Common myeloid progenitor, CD34-positive (primary cell): ENCODE data around the gene SORD.
"Not testable (repeated sequence)": the region's sequence is repeated elsewhere in the genome, so short reads cannot be mapped to it uniquely, and the experiment has no call there.

Experiments used
- CTCF ChIA-PET: fragments of 350-600 bp; sonication (Branson Sonifier 250); formaldehyde crosslinking; loops from one replicate; lab custom pipeline; 2021; ENCODE audit warnings: antibody characterized with exemption; lab: Charles Lee
- POLR2A ChIA-PET: fragments of 350-600 bp; sonication (Branson Sonifier 250); formaldehyde crosslinking; loops from one replicate; lab custom pipeline; 2021; ENCODE audit warnings: antibody characterized with exemption; lab: Charles Lee
- DNase-seq, 3 donors: peaks; one replicate each; pipeline versions ENCODE4 v3.0.0 to v3.0.0-alpha.2; 2013
- H3K27ac ChIP-seq, 2 experiments: 1 replicate in 1 of 2; 2 replicates in 1 of 2; pipeline ENCODE4 v1.7.0; 2013; ENCODE audit warnings: inconsistent platforms in 2 of 2, low read length in 2 of 2, mild to moderate bottlenecking in 2 of 2, low read depth in 1 of 2, moderate library complexity in 1 of 2; ENCODE audit not compliant: severe bottlenecking in 2 of 2, insufficient read depth in 1 of 2, poor library complexity in 1 of 2
- H3K27me3 ChIP-seq, 5 experiments: replicated peaks in 2 of 5; 1 replicate in 3 of 5; 2 replicates in 2 of 5; pipeline versions ENCODE4 v1.6.1 to v1.7.0; 2013; ENCODE audit warnings: low read length in 4 of 5, mild to moderate bottlenecking in 2 of 5, moderate library complexity in 2 of 5, inconsistent platforms in 1 of 5; ENCODE audit not compliant: insufficient read depth in 5 of 5, control insufficient read depth in 4 of 5
- H3K36me3 ChIP-seq, 4 experiments: 1 replicate in 2 of 4; 2 replicates in 2 of 4; pipeline versions ENCODE4 v1.6.1 to v1.7.0; 2013; ENCODE audit warnings: low read length in 3 of 4, control low read depth in 1 of 4, mild to moderate bottlenecking in 1 of 4; ENCODE audit not compliant: control insufficient read depth in 4 of 4, insufficient read depth in 4 of 4
- H3K4me1 ChIP-seq, 4 experiments: 1 replicate in 3 of 4; 2 replicates in 1 of 4; pipeline versions ENCODE4 v1.6.1 to v1.7.1; 2013; ENCODE audit warnings: low read length in 3 of 4, mild to moderate bottlenecking in 3 of 4, control low read depth in 1 of 4, inconsistent platforms in 1 of 4, moderate library complexity in 1 of 4; ENCODE audit not compliant: control insufficient read depth in 4 of 4, insufficient read depth in 4 of 4; ENCODE audit errors: control extremely low read depth in 1 of 4
- H3K4me3 ChIP-seq, 7 experiments: 1 replicate in 4 of 7; 2 replicates in 3 of 7; pipeline versions ENCODE4 v1.5.1 to v1.7.0; 2013; ENCODE audit warnings: mild to moderate bottlenecking in 7 of 7, low read length in 6 of 7, moderate library complexity in 6 of 7, inconsistent platforms in 2 of 7, low read depth in 2 of 7, control low read depth in 1 of 7; ENCODE audit not compliant: insufficient read depth in 4 of 7, control insufficient read depth in 1 of 7; ENCODE audit errors: extremely low read depth in 1 of 7
- H3K9me3 ChIP-seq, 5 experiments: 1 replicate in 4 of 5; 2 replicates in 1 of 5; pipeline versions ENCODE4 v1.6.1 to v1.7.1; 2013; ENCODE audit warnings: low read length in 4 of 5, mild to moderate bottlenecking in 2 of 5, inconsistent platforms in 1 of 5, low read depth in 1 of 5, moderate library complexity in 1 of 5; ENCODE audit not compliant: control insufficient read depth in 4 of 5, insufficient read depth in 2 of 5; ENCODE audit errors: control extremely low read depth in 1 of 5
- WGBS: methylation state at CpG from one replicate; pipeline ENCODE4 v1.1.5; 2013; ENCODE audit not compliant: insufficient coverage; 5-methylcytosine and 5-hydroxymethylcytosine counted together

SORD gene

DNA sequence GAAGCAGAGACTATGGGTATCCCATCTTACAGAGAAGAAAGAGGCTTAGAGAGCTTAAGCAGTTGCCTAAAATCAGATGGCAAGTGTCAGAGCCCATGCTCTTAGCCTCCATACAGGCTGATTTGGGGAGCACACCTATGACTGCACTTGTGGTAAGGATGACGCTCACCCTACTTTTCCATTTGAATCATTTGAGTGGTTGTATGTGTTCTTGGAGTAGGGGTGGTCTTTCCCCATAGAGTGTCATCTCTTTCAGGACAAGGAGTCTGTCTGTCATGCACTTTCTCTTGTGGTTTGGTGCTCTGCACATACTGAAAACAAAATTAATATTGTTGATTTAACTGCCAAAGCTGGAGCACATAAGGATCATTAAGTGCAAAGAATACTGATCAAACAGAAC is 35.3 kb upstream of the SORD start:
- DNase-seq, CTCF ChIA-PET, H3K4me1 ChIP-seq, H3K36me3 ChIP-seq, POLR2A ChIA-PET, H3K27me3 ChIP-seq, H3K4me3 ChIP-seq, H3K9me3 ChIP-seq, H3K27ac ChIP-seq: not testable (repeated sequence)
- WGBS: no CpG with 5 or more reads among the region's 1 CpG

GRCh38 chr15:44988184-44988869 is 34.7 kb upstream of the SORD start:
- H3K27me3 ChIP-seq, DNase-seq, H3K4me1 ChIP-seq, H3K36me3 ChIP-seq, H3K27ac ChIP-seq, H3K4me3 ChIP-seq, POLR2A ChIA-PET, CTCF ChIA-PET, H3K9me3 ChIP-seq: not testable (repeated sequence)
- WGBS: no CpG with 5 or more reads among the region's 3 CpGs

- DNase-seq, H3K4me1 ChIP-seq, H3K27me3 ChIP-seq, H3K9me3 ChIP-seq, H3K27ac ChIP-seq, CTCF ChIA-PET, POLR2A ChIA-PET, H3K4me3 ChIP-seq, H3K36me3 ChIP-seq: not testable (repeated sequence)
- 100% methylated on average over 1 of the region's 5 CpGs for WGBS
These were observed 34.1 kb upstream of the SORD start for GRCh38 chr15:44988870-44989219.

- DNase-seq, CTCF ChIA-PET, H3K27ac ChIP-seq, H3K4me1 ChIP-seq, H3K9me3 ChIP-seq, H3K36me3 ChIP-seq, POLR2A ChIA-PET, H3K27me3 ChIP-seq, H3K4me3 ChIP-seq: not testable (repeated sequence)
- WGBS: 100% methylated on average over 1 of the region's 3 CpGs
These were observed 25.4 kb upstream of the SORD start for GRCh38 chr15:44997632-44998031.

DNA sequence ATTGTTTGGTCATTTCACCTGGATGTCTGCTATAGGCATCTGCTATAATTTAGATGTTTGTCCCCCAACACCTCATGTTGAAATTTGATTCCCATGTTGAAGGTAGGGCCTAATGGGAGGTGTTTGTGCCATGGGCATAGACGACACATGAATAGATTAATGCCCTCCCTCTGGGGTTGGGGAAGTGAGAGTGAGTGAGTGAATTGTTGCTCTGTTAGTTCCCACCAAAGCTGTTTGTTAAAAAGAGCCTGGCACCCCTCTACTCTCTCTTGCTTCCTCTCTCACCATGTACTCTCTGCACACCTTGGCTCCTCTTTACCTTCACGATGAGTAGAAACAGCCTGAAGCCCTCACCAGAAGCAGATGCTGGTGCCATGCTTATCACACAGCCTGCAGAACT is 23.9 kb upstream of the SORD start:
- H3K9me3 ChIP-seq: no peaks in the 10 kb centered on the region
- POLR2A ChIA-PET: no interaction called here
- no peak overlapping the region for H3K4me3 ChIP-seq
- H3K27me3 ChIP-seq: no peaks in the 10 kb centered on the region
- H3K27ac ChIP-seq: no peak overlapping the region
- WGBS: 86% methylated on average over 2 of the region's 2 CpGs
- CTCF ChIA-PET: no interaction called here
- no peaks in the 10 kb centered on the region for H3K4me1 ChIP-seq
- DNase-seq: no peak
- no peaks in the 10 kb centered on the region for H3K36me3 ChIP-seq

- H3K4me1 ChIP-seq, H3K27me3 ChIP-seq, H3K36me3 ChIP-seq, H3K27ac ChIP-seq, CTCF ChIA-PET, H3K4me3 ChIP-seq, DNase-seq, H3K9me3 ChIP-seq, POLR2A ChIA-PET: not testable (repeated sequence)
- 91% methylated on average over 1 of the region's 1 CpG for WGBS
These were observed 21.8 kb upstream of the SORD start for GRCh38 chr15:45001180-45001579.

- 87% methylated on average over 2 of the region's 2 CpGs for WGBS
- DNase-seq, CTCF ChIA-PET, H3K36me3 ChIP-seq, POLR2A ChIA-PET, H3K27me3 ChIP-seq, H3K9me3 ChIP-seq, H3K27ac ChIP-seq, H3K4me1 ChIP-seq, H3K4me3 ChIP-seq: not testable (repeated sequence)
These were observed 19.1 kb upstream of the SORD start for GRCh38 chr15:45003731-45004410.
